ENCODE results near the gene DIS3. TPM values are rescaled to one million over a fixed set of nuclear protein-coding genes. Genes with fewer than 3 reads are reported as not detected.
"Not testable (repeated sequence)": the region's sequence is repeated elsewhere in the genome, so short reads cannot be mapped to it uniquely, and the experiment has no call there.

Gene DIS3
- total and polyA plus RNA-seq, 7 experiments from 2014 or later: 14.4 to 44.8 (median 35.2) TPM

DNA sequence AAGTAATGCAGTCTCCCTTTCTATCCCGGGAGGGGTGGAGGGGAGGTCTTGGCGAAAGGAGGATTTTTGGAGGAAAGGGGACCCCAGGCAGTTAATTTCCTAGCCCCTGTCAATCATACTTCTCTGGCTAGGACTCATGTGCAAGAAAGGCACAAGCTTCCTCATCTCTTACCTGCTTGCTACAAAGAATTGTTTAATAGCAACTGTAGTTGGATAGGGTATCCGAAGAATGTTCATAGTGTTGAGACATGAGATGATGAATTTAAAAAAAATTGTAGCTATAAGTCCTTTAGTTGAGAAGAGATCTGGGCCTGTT, 53.5 kb downstream of the DIS3 start:
- H3K4me3 Mint-ChIP-seq: peak overlapping the region; percentile 85 to 99 (median 95)

DNA sequence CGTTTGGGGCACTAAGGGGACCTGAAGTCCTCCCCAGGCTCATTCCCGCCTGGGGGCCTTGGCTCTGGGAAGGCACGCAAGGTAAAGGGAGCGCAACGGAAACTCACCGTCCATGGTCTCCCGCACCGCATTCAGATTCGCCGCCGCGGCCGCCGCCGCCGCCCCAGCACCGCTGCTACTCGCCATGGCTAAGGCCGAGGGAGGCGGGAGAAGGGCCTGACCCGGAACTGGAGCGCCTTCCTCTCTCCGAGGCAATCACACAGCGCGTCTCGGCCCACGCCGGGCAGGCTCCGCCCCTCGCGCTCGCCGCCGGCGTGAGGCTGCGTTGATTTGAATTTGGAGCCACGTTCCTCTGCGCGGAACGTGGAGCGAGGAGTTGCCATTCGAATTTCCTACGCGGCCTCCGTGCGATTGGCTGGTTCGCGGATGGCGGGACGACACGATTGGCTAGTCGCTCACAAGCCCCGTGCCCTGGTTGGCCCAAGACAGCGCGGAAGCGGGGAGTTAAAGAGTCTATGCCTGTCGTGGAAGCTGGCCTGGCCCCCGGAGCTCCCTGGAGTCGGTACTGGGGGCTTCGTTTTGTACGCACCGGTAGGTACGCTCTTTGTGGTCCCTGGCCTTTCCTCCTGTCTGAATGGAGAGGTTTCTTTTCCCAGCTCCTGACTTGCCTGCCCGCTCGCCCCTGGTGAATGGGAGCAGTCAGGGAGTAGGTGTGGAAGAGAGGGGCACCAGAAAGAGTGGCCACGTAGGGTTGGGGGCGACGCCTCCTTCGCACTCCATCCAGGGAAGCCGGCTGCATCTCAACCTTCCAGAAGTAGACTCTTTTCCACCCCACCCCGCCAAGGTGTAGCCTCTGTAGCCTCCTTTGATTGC, 54.0 kb downstream of the DIS3 start, which contains the start of the genes BORA and MZT1:
BORA (plus strand) TSS at position 507 of the 873 bp plus-strand sequence. CDS start 1,018 bp downstream, outside the sequence.
MZT1 (minus strand) TSS at position 213 of the 873 bp plus-strand sequence; CDS start at position 186, 27 bp downstream.
- Histone ChIP-seq H3K9me3 (ENCODE audit: control insufficient read depth in 2 of 3, low read length in 3 of 3) (no peaks in the 10 kb centered on the region), H3K4me3 (ENCODE audit: low read length) (peak within 1 kb of the TSS; percentile 93), H3K36me3 (ENCODE audit: control insufficient read depth in 2 of 3, insufficient read depth in 3 of 3, low read length in 3 of 3) (peaks cover 0 to 7% (median 0%) of the 10 kb centered on the region in 3 experiments), H3K27me3 (ENCODE audit: control insufficient read depth in 2 of 2, insufficient read depth in 2 of 2, low read length in 2 of 2) (no peaks in the 10 kb centered on the region), H3K27ac (ENCODE audit: low read depth, low read length) (peak within 1 kb of the TSS; percentile 73), H3K4me1 (ENCODE audit: control insufficient read depth in 2 of 2, insufficient read depth in 2 of 2, low read length in 2 of 2) (peaks cover 23 to 30% of the 10 kb centered on the region in 2 donors)
- CTCF ChIA-PET: no interaction called here
- intact Hi-C loops (cut with micrococcal nuclease): loop anchor here (1.0 to 10.0 kb wide), 10 partner anchors 17 to 1557 kb away; partner anchors contain the start of gene PIBF1 (in 2 of the 2)
- Mint-ChIP-seq H3K4me3 (peak within 1 kb of the TSS; percentile 85 to 99 (median 95)), H3K36me3 (peaks cover 6 to 30% (median 25%) of the 10 kb centered on the region in 5 donors), H3K27me3 (no peaks in the 10 kb centered on the region), H3K4me1 (peaks cover 30 to 69% (median 54%) of the 10 kb centered on the region in 7 donors), H3K9me3 (peaks cover 0 to 2% (median 0%) of the 10 kb centered on the region in 11 donors), H3K27ac (peak within 1 kb of the TSS; percentile 85 to 95 (median 91))
- ATAC-seq (peak; percentile 95), DNase-seq (peak; percentile 87 to 95 (median 94))
- POLR2A ChIA-PET: interaction anchor here (1.1 to 1.6 kb wide), 4 partner anchors 11 to 47 kb away, joined by 3 to 4 read pairs (median 3); no protein-coding TSS in a partner anchor

More for the DNA sequence above, 53.5 kb downstream of the DIS3 start:
- H3K36me3 ChIP-seq (ENCODE audit: control insufficient read depth in 2 of 3, insufficient read depth in 3 of 3, low read length in 3 of 3): peaks cover 0 to 9% (median 0%) of the 10 kb centered on the region in 3 experiments
- H3K4me1 Mint-ChIP-seq: peaks cover 26 to 63% (median 50%) of the 10 kb centered on the region in 7 donors
- H3K27ac Mint-ChIP-seq: peak overlapping the region; percentile 85 to 95 (median 91)
- ChIA-PET CTCF (no interaction called here), POLR2A (interaction anchor here (1.1 to 1.6 kb wide), 5 partner anchors 10 to 46 kb away, joined by 3 to 4 read pairs (median 3); no protein-coding TSS in a partner anchor)
- ATAC-seq (no peak), DNase-seq (no peak)
- peaks cover 0 to 2% (median 0%) of the 10 kb centered on the region in 11 donors for H3K9me3 Mint-ChIP-seq
- peaks cover 2 to 30% (median 23%) of the 10 kb centered on the region in 5 donors for H3K36me3 Mint-ChIP-seq
- peak overlapping the region; percentile 93 for H3K4me3 ChIP-seq (ENCODE audit: low read length)
- H3K27me3 ChIP-seq (ENCODE audit: control insufficient read depth in 2 of 2, insufficient read depth in 2 of 2, low read length in 2 of 2): no peaks in the 10 kb centered on the region
- no peaks in the 10 kb centered on the region for H3K9me3 ChIP-seq (ENCODE audit: control insufficient read depth in 2 of 3, low read length in 3 of 3)
- no peaks in the 10 kb centered on the region for H3K27me3 Mint-ChIP-seq
- H3K27ac ChIP-seq (ENCODE audit: low read depth, low read length): peak overlapping the region; percentile 72
- peaks cover 23 to 30% of the 10 kb centered on the region in 2 donors for H3K4me1 ChIP-seq (ENCODE audit: control insufficient read depth in 2 of 2, insufficient read depth in 2 of 2, low read length in 2 of 2)
- intact Hi-C loops (cut with micrococcal nuclease): loop anchor here (2.0 to 10.0 kb wide), 5 partner anchors 17 to 1557 kb away; no protein-coding TSS in a partner anchor

DNA sequence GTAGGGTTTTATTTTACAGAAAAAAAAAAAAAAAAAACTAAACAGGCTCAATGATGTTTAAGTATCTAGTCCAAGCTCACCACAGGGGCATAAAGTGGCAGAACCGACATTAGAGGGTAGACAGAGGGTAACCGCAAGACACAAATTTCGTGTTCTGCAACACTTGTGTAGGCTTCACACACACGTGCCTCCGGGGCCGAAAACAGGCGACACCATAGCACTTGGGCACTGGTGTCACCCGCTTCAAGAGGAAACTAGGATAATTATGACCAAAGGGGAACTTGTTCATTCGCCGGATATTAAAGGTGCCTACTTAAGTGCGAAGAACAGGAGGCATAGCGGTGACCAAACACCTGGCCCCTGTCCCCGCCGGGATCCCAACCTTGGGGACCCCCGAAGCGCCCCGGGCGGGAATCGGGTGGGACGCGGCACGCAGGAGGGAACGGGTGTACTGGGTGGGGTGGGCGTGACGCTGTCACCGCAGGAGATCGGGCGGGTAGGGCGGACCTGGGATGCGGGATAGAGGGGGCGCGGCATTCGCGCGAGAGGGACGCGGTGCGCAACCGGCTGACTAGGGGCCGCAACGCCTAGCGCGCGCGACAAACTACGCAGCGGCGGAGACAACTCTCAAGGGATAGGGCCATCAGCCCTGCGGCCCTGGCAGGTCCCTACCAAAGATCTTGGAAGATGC, 54.8 kb downstream of the DIS3 start:
- POLR2A ChIA-PET: no interaction called here
- CTCF ChIA-PET: no interaction called here
- DNase-seq: peak in 3 of 9 donors; percentile 18 to 64 (median 37)
- peaks cover 0 to 2% (median 0%) of the 10 kb centered on the region in 11 donors for H3K9me3 Mint-ChIP-seq
- peaks cover 9 to 30% (median 20%) of the 10 kb centered on the region in 5 donors for H3K36me3 Mint-ChIP-seq
- H3K4me1 Mint-ChIP-seq: peaks cover 30 to 77% (median 57%) of the 10 kb centered on the region in 7 donors
- peak overlapping the region; percentile 85 to 95 (median 91) for H3K27ac Mint-ChIP-seq
- peak overlapping the region; percentile 85 to 99 (median 95) for H3K4me3 Mint-ChIP-seq
- Histone ChIP-seq H3K4me1 (ENCODE audit: control insufficient read depth in 2 of 2, insufficient read depth in 2 of 2, low read length in 2 of 2) (peaks cover 23 to 30% of the 10 kb centered on the region in 2 donors), H3K9me3 (ENCODE audit: control insufficient read depth in 2 of 3, low read length in 3 of 3) (no peaks in the 10 kb centered on the region), H3K27ac (ENCODE audit: low read depth, low read length) (peak overlapping the region; percentile 73), H3K27me3 (ENCODE audit: control insufficient read depth in 2 of 2, insufficient read depth in 2 of 2, low read length in 2 of 2) (no peaks in the 10 kb centered on the region), H3K36me3 (ENCODE audit: control insufficient read depth in 2 of 3, insufficient read depth in 3 of 3, low read length in 3 of 3) (peaks cover 0 to 7% (median 0%) of the 10 kb centered on the region in 3 experiments), H3K4me3 (ENCODE audit: low read length) (peak overlapping the region; percentile 93)
- no peaks in the 10 kb centered on the region for H3K27me3 Mint-ChIP-seq
- intact Hi-C loops (cut with micrococcal nuclease): loop anchor here (1.0 to 10.0 kb wide), 9 partner anchors 35 to 1558 kb away; partner anchors contain the start of gene PIBF1 (in 2 of the 2)
- ATAC-seq: peak; percentile 13

DNA sequence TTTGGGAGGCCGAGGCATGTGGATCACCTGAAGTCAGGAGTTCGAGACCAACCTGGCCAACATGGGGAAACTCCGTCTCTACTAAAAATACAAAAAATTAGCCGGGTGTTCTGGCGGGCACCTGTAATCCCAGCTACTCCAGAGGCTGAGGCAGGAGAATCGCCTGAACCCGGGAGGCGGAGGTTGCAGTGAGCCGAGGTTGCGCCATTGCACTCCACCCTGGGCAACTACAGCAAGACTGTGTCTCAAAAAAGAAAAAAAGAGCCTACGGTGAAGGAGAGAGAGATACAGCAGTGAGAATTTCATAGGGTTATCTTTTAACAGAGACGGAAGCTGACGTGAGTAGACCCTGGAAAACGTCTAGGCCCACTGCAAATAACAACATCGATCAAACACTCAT, 55.5 kb downstream of the DIS3 start:
- H3K4me1 ChIP-seq (ENCODE audit: control insufficient read depth in 2 of 2, insufficient read depth in 2 of 2, low read length in 2 of 2): peaks cover 23 to 30% of the 10 kb centered on the region in 2 donors
- ATAC-seq; POLR2A ChIA-PET; H3K27me3 ChIP-seq (ENCODE audit: control insufficient read depth in 2 of 2, insufficient read depth in 2 of 2, low read length in 2 of 2); H3K9me3 Mint-ChIP-seq; H3K36me3 ChIP-seq (ENCODE audit: control insufficient read depth in 2 of 3, insufficient read depth in 3 of 3, low read length in 3 of 3); H3K9me3 ChIP-seq (ENCODE audit: control insufficient read depth in 2 of 3, low read length in 3 of 3); H3K27me3 Mint-ChIP-seq; CTCF ChIA-PET; DNase-seq; H3K27ac ChIP-seq (ENCODE audit: low read depth, low read length): not testable (repeated sequence)
- Mint-ChIP-seq H3K4me1 (peaks cover 30 to 74% (median 55%) of the 10 kb centered on the region in 7 donors), H3K36me3 (peaks cover 9 to 30% (median 21%) of the 10 kb centered on the region in 5 donors), H3K27ac (peak overlapping the region in 5 of 9 donors; percentile 51 to 94 (median 90)), H3K4me3 (peak overlapping the region; percentile 85 to 99 (median 95))
- intact Hi-C loops (cut with micrococcal nuclease): loop anchor here (5.0 to 10.0 kb wide), 4 partner anchors 36 to 1559 kb away; no protein-coding TSS in a partner anchor
- peak overlapping the region; percentile 93 for H3K4me3 ChIP-seq (ENCODE audit: low read length)

DNA sequence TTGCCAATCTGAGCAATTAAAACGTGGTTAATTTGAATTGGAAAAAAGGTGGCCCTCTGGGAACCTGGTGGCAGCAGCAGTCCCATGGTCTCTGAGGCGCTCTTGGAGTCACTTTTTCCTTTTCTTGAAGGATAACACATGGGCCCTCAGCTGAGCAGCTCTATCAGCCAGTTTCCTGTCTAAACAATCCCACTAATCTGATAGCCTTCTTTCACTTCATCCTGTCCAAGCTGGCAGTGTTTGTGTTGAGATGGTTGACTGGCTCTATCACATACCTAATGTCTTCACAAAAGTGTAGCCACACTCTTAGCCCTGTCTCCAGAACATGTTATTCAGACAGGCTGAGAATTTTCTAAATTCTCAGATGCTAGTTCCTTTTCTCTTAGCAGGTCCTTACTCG, 64.9 kb downstream of the DIS3 start:
- Histone ChIP-seq H3K27ac (ENCODE audit: low read depth, low read length) (no peak overlapping the region), H3K4me3 (ENCODE audit: low read length) (no peak overlapping the region), H3K4me1 (ENCODE audit: control insufficient read depth in 2 of 2, insufficient read depth in 2 of 2, low read length in 2 of 2) (no peaks in the 10 kb centered on the region), H3K36me3 (ENCODE audit: control insufficient read depth in 2 of 3, insufficient read depth in 3 of 3, low read length in 3 of 3) (peaks cover 0 to 42% (median 6%) of the 10 kb centered on the region in 3 experiments), H3K9me3 (ENCODE audit: control insufficient read depth in 2 of 3, low read length in 3 of 3) (peaks cover 0 to 9% (median 0%) of the 10 kb centered on the region in 3 experiments), H3K27me3 (ENCODE audit: control insufficient read depth in 2 of 2, insufficient read depth in 2 of 2, low read length in 2 of 2) (no peaks in the 10 kb centered on the region)
- intact Hi-C loops (cut with micrococcal nuclease): no loop called here
- H3K27me3 Mint-ChIP-seq: no peaks in the 10 kb centered on the region
- no peak for DNase-seq
- no peak overlapping the region for H3K27ac Mint-ChIP-seq
- H3K9me3 Mint-ChIP-seq: peaks cover 0 to 27% (median 11%) of the 10 kb centered on the region in 11 donors
- no peak for ATAC-seq
- POLR2A ChIA-PET: no interaction called here
- H3K4me3 Mint-ChIP-seq: no peak overlapping the region
- CTCF ChIA-PET: no interaction called here
- H3K36me3 Mint-ChIP-seq: peaks cover 41 to 88% (median 83%) of the 10 kb centered on the region in 5 donors
- H3K4me1 Mint-ChIP-seq: peaks cover 10 to 47% (median 20%) of the 10 kb centered on the region in 7 donors

All from naive thymus-derived CD4-positive, alpha-beta T cell (primary cell).